MCF 10A (cell line): ENCODE data around the gene HDAC7. TPM values are rescaled to one million over a fixed set of nuclear protein-coding genes. Genes with fewer than 3 reads are reported as not detected.

Experiments
- BruUV-seq: library from RNA; stranded (reverse); fragments of 400-500 nt; replicated peaks from 2 replicates; lab custom pipeline; 2021; lab: Mats Ljungman, UMichigan
- CTCF ChIA-PET: fragments of 300-600 bp; sonication (Branson Sonifier 250); formaldehyde crosslinking; extraction: SDS; loops from one replicate; lab custom pipeline; 2021; ENCODE audit warnings: antibody characterized with exemption, inconsistent platforms; lab: Yijun Ruan, JAX
- POLR2A ChIA-PET: fragments of 300-600, 350-650 bp; sonication (Branson Sonifier 250); formaldehyde crosslinking; extraction: SDS; loops from one replicate; lab custom pipeline; 2020; ENCODE audit warnings: antibody characterized with exemption, inconsistent platforms; lab: Yijun Ruan, JAX
- DNase-seq: peaks from one replicate; pipeline ENCODE4 v3.0.0-alpha.2; 2018; ENCODE audit not compliant: unreplicated experiment
- H3K27ac Mint-ChIP-seq: one replicate; pipeline ENCODE4 v1.8.0; 2022; ENCODE audit warnings: mild to moderate bottlenecking, low read depth, mixed read lengths; ENCODE audit not compliant: unreplicated experiment
- H3K27me3 Mint-ChIP-seq: one replicate; pipeline ENCODE4 v1.8.0; 2022; ENCODE audit warnings: mixed read lengths; ENCODE audit not compliant: insufficient read depth, unreplicated experiment
- H3K36me3 Mint-ChIP-seq: one replicate; pipeline ENCODE4 v1.8.0; 2022; ENCODE audit warnings: mild to moderate bottlenecking, moderate library complexity, mixed read lengths; ENCODE audit not compliant: insufficient read depth, unreplicated experiment
- H3K4me1 Mint-ChIP-seq: one replicate; pipeline ENCODE4 v1.8.0; 2022; ENCODE audit warnings: mixed read lengths; ENCODE audit not compliant: insufficient read depth, unreplicated experiment
- H3K4me3 Mint-ChIP-seq: one replicate; pipeline ENCODE4 v1.8.0; 2022; ENCODE audit warnings: mild to moderate bottlenecking, moderate library complexity, mixed read lengths; ENCODE audit not compliant: unreplicated experiment
- H3K9me3 Mint-ChIP-seq: one replicate; pipeline ENCODE4 v1.8.0; 2022; ENCODE audit warnings: mixed read lengths; ENCODE audit not compliant: unreplicated experiment
- intact Hi-C: fragments of 100-400 bp; cut with micrococcal nuclease; formaldehyde crosslinking; loops from 2 replicates; pipeline ENCODE4 v1.14.1; 2022
- total RNA-seq: library from RNA; stranded (reverse); gene quantifications from 2 replicates; pipeline ENCODE4 v1.2.3, GENCODE V29; 2022
- TF ChIP-seq, protein P1 (sequence below): fragments of 200-600 bp; IDR thresholded peaks from one replicate; pipeline ENCODE4 v1.8.0; 2022; ENCODE audit warnings: antibody characterized with exemption, mild to moderate bottlenecking; ENCODE audit not compliant: unreplicated experiment

HDAC7 gene
- total RNA-seq, 1 experiment from 2014 or later = 80.1 TPM

DNA sequence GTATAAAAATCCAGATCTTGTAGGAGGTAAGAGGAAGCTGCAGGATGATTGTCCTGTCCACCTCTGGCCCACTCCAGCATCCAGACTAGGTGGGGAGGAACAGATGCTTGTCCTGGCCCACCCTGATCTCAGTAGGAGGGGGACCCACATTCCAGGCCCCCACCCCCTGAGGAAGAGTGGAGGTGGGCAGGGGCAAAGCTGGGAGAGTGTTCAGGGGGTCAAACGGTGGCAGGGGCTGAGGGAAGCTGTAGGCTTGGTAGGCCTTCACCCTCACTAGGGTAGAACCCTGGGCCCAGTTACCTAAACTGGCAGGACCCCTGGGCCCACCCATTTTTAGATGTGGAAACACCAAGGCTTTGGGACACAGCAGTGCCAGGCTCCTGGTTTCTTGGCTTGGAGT, 42.6 kb downstream of the HDAC7 start:
- Mint-ChIP-seq H3K27me3 (no peaks in the 10 kb centered on the region), H3K27ac (no peak overlapping the region), H3K4me3 (no peak overlapping the region), H3K4me1 (peaks cover 23% of the 10 kb centered on the region), H3K36me3 (peaks cover 6% of the 10 kb centered on the region), H3K9me3 (no peaks in the 10 kb centered on the region)
- CTCF ChIA-PET = interaction anchor here (0.7 to 38.2 kb wide), 13 partner anchors 9 to 1287 kb away, joined by 3 to 843 read pairs (median 4); partner anchors contain the start of gene TMEM106C
- POLR2A ChIA-PET = interaction anchor here (0.7 to 3.8 kb wide), 5 partner anchors 10 to 176 kb away, joined by 3 to 25 read pairs (median 4); partner anchors contain the start of gene RPAP3
- BruUV-seq = no TSS peak
- intact Hi-C loops = loop anchor here (5.0 kb wide), 2 partner anchors 40 to 125 kb away; partner anchors contain the start of gene HDAC7
- DNase-seq = no peak
- TF ChIP-seq, protein P1, sequence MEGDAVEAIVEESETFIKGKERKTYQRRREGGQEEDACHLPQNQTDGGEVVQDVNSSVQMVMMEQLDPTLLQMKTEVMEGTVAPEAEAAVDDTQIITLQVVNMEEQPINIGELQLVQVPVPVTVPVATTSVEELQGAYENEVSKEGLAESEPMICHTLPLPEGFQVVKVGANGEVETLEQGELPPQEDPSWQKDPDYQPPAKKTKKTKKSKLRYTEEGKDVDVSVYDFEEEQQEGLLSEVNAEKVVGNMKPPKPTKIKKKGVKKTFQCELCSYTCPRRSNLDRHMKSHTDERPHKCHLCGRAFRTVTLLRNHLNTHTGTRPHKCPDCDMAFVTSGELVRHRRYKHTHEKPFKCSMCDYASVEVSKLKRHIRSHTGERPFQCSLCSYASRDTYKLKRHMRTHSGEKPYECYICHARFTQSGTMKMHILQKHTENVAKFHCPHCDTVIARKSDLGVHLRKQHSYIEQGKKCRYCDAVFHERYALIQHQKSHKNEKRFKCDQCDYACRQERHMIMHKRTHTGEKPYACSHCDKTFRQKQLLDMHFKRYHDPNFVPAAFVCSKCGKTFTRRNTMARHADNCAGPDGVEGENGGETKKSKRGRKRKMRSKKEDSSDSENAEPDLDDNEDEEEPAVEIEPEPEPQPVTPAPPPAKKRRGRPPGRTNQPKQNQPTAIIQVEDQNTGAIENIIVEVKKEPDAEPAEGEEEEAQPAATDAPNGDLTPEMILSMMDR = no peak

DNA sequence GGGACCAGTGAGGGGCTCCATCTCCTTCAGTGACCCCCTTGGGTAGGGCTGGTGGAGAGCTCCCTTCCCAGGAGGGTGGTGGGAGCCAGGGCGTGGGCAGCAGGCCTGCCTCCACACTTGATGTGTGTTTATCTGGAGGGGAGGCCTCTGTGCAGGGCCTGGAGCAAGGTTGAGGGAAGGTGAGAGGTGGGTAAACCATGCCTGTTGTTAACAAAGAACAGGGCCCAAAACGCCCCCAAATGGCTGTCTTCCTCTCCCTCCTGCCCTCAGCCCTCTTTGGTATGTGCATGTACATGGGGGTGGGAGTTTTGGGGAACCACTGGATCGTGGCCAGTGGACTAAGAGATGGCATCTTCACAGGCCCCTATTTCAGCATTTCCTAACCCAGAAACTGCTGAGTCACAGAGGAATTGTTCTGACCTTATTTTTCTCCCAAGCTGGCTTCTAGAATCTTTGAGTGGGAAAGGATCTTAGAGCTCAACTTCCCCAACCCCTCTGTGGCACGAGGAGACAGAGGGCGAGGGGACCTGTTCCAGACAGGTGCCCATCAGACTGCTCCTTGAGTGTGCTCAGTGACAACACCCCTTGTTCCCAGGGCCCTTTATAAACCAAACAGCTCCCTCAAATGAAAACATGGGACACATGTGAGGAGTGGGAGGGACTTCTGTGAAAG, 43.1 kb downstream of the HDAC7 start:
- TF ChIP-seq, protein P1 = no peak
- H3K9me3 Mint-ChIP-seq = no peaks in the 10 kb centered on the region
- no peak for DNase-seq
- H3K36me3 Mint-ChIP-seq = peaks cover 3% of the 10 kb centered on the region
- H3K27ac Mint-ChIP-seq = no peak overlapping the region
- BruUV-seq = no TSS peak
- ChIA-PET POLR2A (interaction anchor here (0.7 to 3.8 kb wide), 6 partner anchors 10 to 177 kb away, joined by 3 to 25 read pairs (median 4); partner anchors contain the start of gene RPAP3), CTCF (interaction anchor here (0.7 to 38.2 kb wide), 11 partner anchors 9 to 1288 kb away, joined by 3 to 843 read pairs (median 4); no protein-coding TSS in a partner anchor)
- peaks cover 18% of the 10 kb centered on the region for H3K4me1 Mint-ChIP-seq
- no peak overlapping the region for H3K4me3 Mint-ChIP-seq
- no peaks in the 10 kb centered on the region for H3K27me3 Mint-ChIP-seq
- intact Hi-C loops = loop anchor here (5.0 kb wide), 2 partner anchors 41 to 124 kb away; partner anchors contain the start of gene HDAC7

DNA sequence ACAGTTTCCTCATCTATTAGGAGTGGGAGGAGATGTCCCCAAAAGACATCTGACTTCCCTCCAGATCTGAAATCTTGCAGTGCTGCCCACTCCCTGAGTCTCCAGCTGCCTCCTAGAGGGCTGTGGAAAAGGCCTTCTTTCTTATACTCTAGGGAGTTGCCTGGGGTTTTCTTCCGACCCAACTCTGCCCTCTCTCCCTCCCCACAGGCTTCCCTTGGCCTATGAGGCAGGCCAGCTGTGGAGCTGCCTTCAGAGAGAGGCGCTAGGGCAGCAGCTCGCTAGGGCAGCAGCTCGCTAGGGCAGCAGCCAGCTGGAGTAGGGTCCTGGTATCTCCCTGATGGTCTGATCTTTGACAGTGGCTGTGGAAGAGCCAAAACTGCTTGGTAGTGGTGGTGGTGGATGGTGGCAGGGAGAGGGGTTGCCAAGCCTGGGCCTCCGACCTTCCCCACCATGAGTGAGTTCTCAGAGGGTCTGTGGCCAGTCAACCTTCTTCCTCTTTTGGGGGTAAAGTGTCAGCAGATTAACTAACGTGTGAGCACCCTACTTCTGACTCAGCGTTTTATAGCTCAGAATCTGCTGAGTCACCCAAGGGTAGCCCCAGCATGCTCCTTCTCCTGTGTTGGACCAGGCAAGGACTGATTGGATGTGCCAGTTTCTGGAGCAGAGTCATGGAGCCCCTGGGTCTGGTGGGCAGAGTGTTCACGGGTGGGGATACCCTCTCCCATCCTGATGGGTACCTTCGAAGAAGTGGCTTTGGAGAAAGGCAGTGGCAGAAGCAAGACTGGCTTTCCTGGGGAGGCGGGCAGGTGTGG, 44.4 kb downstream of the HDAC7 start:
- no peak overlapping the region for H3K4me3 Mint-ChIP-seq
- no TSS peak for BruUV-seq
- TF ChIP-seq, protein P1 = no peak
- POLR2A ChIA-PET = interaction anchor here (2.0 to 3.8 kb wide), 2 partner anchors 32 to 69 kb away, joined by 6 to 25 read pairs; partner anchors contain the start of gene RPAP3
- peaks cover 18% of the 10 kb centered on the region for H3K4me1 Mint-ChIP-seq
- no peaks in the 10 kb centered on the region for H3K27me3 Mint-ChIP-seq
- no peaks in the 10 kb centered on the region for H3K9me3 Mint-ChIP-seq
- DNase-seq = no peak
- H3K27ac Mint-ChIP-seq = no peak overlapping the region
- CTCF ChIA-PET = interaction anchor here (0.5 to 38.2 kb wide), 9 partner anchors 7 to 88 kb away, joined by 3 to 843 read pairs (median 6); no protein-coding TSS in a partner anchor
- intact Hi-C loops = loop anchor here (5.0 kb wide), 2 partner anchors 42 to 123 kb away; partner anchors contain the start of gene HDAC7
- no peaks in the 10 kb centered on the region for H3K36me3 Mint-ChIP-seq
